H9 (cell line): ENCODE results near the gene SLC22A13. TPM values are rescaled to one million over a fixed set of nuclear protein-coding genes. Genes with fewer than 3 reads are reported as not detected.

ENCODE experiments used
- DNase-seq: peaks from one replicate; pipeline ENCODE4 v3.0.0-alpha.2; 2017
- H2AFZ ChIP-seq: one replicate; pipeline ENCODE4 v1.6.1; 2013; ENCODE audit warnings: mild to moderate bottlenecking, low read length, control low read depth, moderate library complexity
- H2AK5ac ChIP-seq: 2 replicates; pipeline ENCODE4 v1.6.1; 2013; ENCODE audit warnings: low read length, control low read depth, mixed read lengths; ENCODE audit not compliant: insufficient read length
- H2BK120ac ChIP-seq: one replicate; pipeline ENCODE4 v1.6.1; 2013; ENCODE audit warnings: low read depth, mild to moderate bottlenecking, low read length, control low read depth, inconsistent platforms; ENCODE audit not compliant: poor library complexity, severe bottlenecking
- H2BK12ac ChIP-seq: 2 replicates; pipeline ENCODE4 v1.6.1; 2013; ENCODE audit warnings: low read length, control low read depth, mixed read lengths, low read depth; ENCODE audit not compliant: insufficient read length
- H2BK15ac ChIP-seq: 2 replicates; pipeline ENCODE4 v1.6.1; 2013; ENCODE audit warnings: low read depth, low read length, control low read depth
- H2BK20ac ChIP-seq: one replicate; pipeline ENCODE4 v1.6.1; 2013; ENCODE audit warnings: low read depth, mild to moderate bottlenecking, low read length, control low read depth, inconsistent platforms; ENCODE audit not compliant: poor library complexity, severe bottlenecking
- H2BK5ac ChIP-seq: 2 replicates; pipeline ENCODE4 v1.6.1; 2013; ENCODE audit warnings: low read length, control low read depth, mixed read lengths; ENCODE audit not compliant: insufficient read length
- H3K14ac ChIP-seq: 2 replicates; pipeline ENCODE4 v1.6.1; 2013; ENCODE audit warnings: low read length, control low read depth; ENCODE audit not compliant: insufficient read depth
- H3K18ac ChIP-seq: 2 replicates; pipeline ENCODE4 v1.6.1; 2013; ENCODE audit warnings: low read depth, mild to moderate bottlenecking, mixed read lengths, low read length, control low read depth; ENCODE audit not compliant: insufficient read length
- H3K23ac ChIP-seq: 2 replicates; pipeline ENCODE4 v1.6.1; 2013; ENCODE audit warnings: low read length, control low read depth, mixed read lengths, low read depth; ENCODE audit not compliant: insufficient read length
- H3K23me2 ChIP-seq: 2 replicates; pipeline ENCODE4 v1.6.1; 2013; ENCODE audit warnings: low read depth, mild to moderate bottlenecking, mixed read lengths, low read length, control low read depth; ENCODE audit not compliant: insufficient read length, poor library complexity, severe bottlenecking
- H3K27ac ChIP-seq: 2 replicates; pipeline ENCODE4 v1.5.1; 2013; ENCODE audit warnings: low read length, control low read depth, mixed read lengths, low read depth; ENCODE audit not compliant: insufficient read length
- H3K27me3 ChIP-seq: 2 replicates; pipeline ENCODE4 v1.6.1; 2013; ENCODE audit warnings: low read length, control low read depth, inconsistent platforms; ENCODE audit not compliant: insufficient read depth
- H3K4ac ChIP-seq: 2 replicates; pipeline ENCODE4 v1.6.1; 2013; ENCODE audit warnings: low read depth, mild to moderate bottlenecking, control low read depth, inconsistent platforms, low read length, moderate library complexity
- H3K4me1 ChIP-seq: 2 replicates; pipeline ENCODE4 v1.6.1; 2013; ENCODE audit warnings: low read length, control low read depth, inconsistent platforms; ENCODE audit not compliant: insufficient read depth
- H3K4me2 ChIP-seq: 2 replicates; pipeline ENCODE4 v1.6.1; 2013; ENCODE audit warnings: low read length, control low read depth, mixed read lengths; ENCODE audit not compliant: insufficient read length, insufficient read depth
- H3K56ac ChIP-seq: 2 replicates; pipeline ENCODE4 v1.6.1; 2013; ENCODE audit warnings: low read depth, mild to moderate bottlenecking, mixed read lengths, low read length, control low read depth; ENCODE audit not compliant: insufficient read length
- H3K79me1 ChIP-seq: 2 replicates; pipeline ENCODE4 v1.6.1; 2013; ENCODE audit warnings: low read depth, mild to moderate bottlenecking, moderate library complexity, low read length, control low read depth, inconsistent platforms; ENCODE audit not compliant: insufficient read depth, poor library complexity, severe bottlenecking
- H3K79me2 ChIP-seq: 2 replicates; pipeline ENCODE4 v1.6.1; 2013; ENCODE audit warnings: low read length, control low read depth, inconsistent platforms; ENCODE audit not compliant: insufficient read depth
- H3K9ac ChIP-seq: 2 replicates; pipeline ENCODE4 v1.6.1; 2013; ENCODE audit warnings: low read length, control low read depth, mixed read lengths; ENCODE audit not compliant: insufficient read length; ENCODE audit errors: extremely low read depth
- H3K9me3 ChIP-seq: one replicate; pipeline ENCODE4 v1.6.1; 2013; ENCODE audit warnings: low read depth, low read length, inconsistent platforms; ENCODE audit not compliant: control insufficient read depth
- H3T11ph ChIP-seq: one replicate; pipeline ENCODE4 v1.6.1; 2013; ENCODE audit warnings: mild to moderate bottlenecking, low read length, control low read depth, inconsistent platforms
- H4K20me1 ChIP-seq: one replicate; pipeline ENCODE4 v1.6.1; 2013; ENCODE audit not compliant: control insufficient read depth, insufficient read length, insufficient read depth
- H4K5ac ChIP-seq: 2 replicates; pipeline ENCODE4 v1.6.1; 2013; ENCODE audit warnings: low read depth, mild to moderate bottlenecking, mixed read lengths, low read length, control low read depth; ENCODE audit not compliant: insufficient read length
- H4K8ac ChIP-seq: replicated peaks from 2 replicates; pipeline ENCODE4 v1.6.1; 2013; ENCODE audit warnings: low read length, control low read depth, mixed read lengths, low read depth; ENCODE audit not compliant: insufficient read length
- H4K91ac ChIP-seq: 2 replicates; pipeline ENCODE4 v1.6.1; 2013; ENCODE audit warnings: low read depth, mild to moderate bottlenecking, moderate library complexity, mixed read lengths, low read length, control low read depth; ENCODE audit not compliant: insufficient read length
- H3K27ac Mint-ChIP-seq, 3 experiments: 2 replicates in 2 of 3; 3 replicates in 1 of 3; pipeline ENCODE4 v1.8.0; 2020 to 2021; ENCODE audit warnings: mixed read lengths in 3 of 3, mild to moderate bottlenecking in 1 of 3, moderate library complexity in 1 of 3
- H3K27me3 Mint-ChIP-seq: 2 replicates; pipeline ENCODE4 v1.8.0; 2021; ENCODE audit warnings: low read depth, mild to moderate bottlenecking, moderate library complexity, mixed read lengths
- H3K36me3 Mint-ChIP-seq, 3 experiments: 2 replicates in 2 of 3; 3 replicates in 1 of 3; pipeline ENCODE4 v1.8.0; 2020 to 2021; ENCODE audit warnings: low read depth in 3 of 3, mixed read lengths in 3 of 3; ENCODE audit not compliant: insufficient read depth in 1 of 3
- H3K4me1 Mint-ChIP-seq, 2 experiments: 2 replicates each; pipeline ENCODE4 v1.8.0; 2020; ENCODE audit warnings: mixed read lengths in 2 of 2
- H3K4me3 Mint-ChIP-seq, 2 experiments: 2 replicates in 1 of 2; 3 replicates in 1 of 2; pipeline ENCODE4 v1.8.0; 2020 to 2021; ENCODE audit warnings: mild to moderate bottlenecking in 2 of 2, mixed read lengths in 2 of 2, moderate library complexity in 1 of 2
- H3K9me3 Mint-ChIP-seq, 2 experiments: 2 replicates in 1 of 2; 3 replicates in 1 of 2; pipeline ENCODE4 v1.8.0; 2020; ENCODE audit warnings: mild to moderate bottlenecking in 2 of 2, mixed read lengths in 2 of 2, moderate library complexity in 1 of 2
- CTCF ChIP-seq: fragments of 200-600 bp; sonication (generic); conservative IDR thresholded peaks from 3 replicates; pipeline ENCODE4 v1.8.0; 2021; ENCODE audit warnings: antibody characterized with exemption, mild to moderate bottlenecking
- WGBS: extraction: QIAGEN DNeasy Blood & Tissue Kit; methylation state at CpG from one replicate; pipeline ENCODE4 v1.1.7; 2013; ENCODE audit warnings: missing lambda C conversion rate, low lambda C conversion rate, mixed read lengths; ENCODE audit not compliant: insufficient read length; ENCODE audit errors: extremely low coverage; 5-methylcytosine and 5-hydroxymethylcytosine counted together
- total RNA-seq: library from RNA; stranded (reverse); gene quantifications from 2 replicates; pipeline ENCODE4 v1.2.1, GENCODE V29; 2021

SLC22A13 gene
- total RNA-seq, 1 experiment from 2014 or later, result not detected

DNA sequence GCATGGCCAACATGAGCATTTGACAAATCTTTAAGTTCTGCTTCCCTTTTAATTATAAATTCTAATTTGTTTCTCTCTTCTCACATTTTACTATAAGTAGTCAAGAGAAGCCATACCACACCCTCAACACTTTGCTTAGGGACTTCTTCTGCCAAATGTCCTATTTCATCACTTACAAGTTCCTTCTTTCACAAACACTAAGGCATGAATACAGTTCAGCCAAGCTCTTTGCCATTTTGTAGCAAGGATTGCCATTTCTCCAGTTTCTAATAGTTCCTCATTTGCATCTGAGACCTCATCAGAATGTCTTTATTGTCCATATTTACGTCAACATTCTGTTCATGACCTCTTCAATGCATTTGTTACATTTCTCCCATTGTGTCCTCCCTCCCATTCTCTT, 45.9 kb downstream of the SLC22A13 start:
- Histone ChIP-seq H2BK5ac (no peak overlapping the region), H3K79me1 (no peaks in the 10 kb centered on the region), H3K18ac (no peak overlapping the region), H2BK120ac (no peak overlapping the region), H3K23me2 (no peaks in the 10 kb centered on the region), H3K9ac (no peak overlapping the region), H3K23ac (no peak overlapping the region), H2BK12ac (no peak overlapping the region), H2BK20ac (no peak overlapping the region), H4K20me1 (no peaks in the 10 kb centered on the region), H4K8ac (no peak overlapping the region), H3K4me1 (no peaks in the 10 kb centered on the region), H3K27me3 (no peaks in the 10 kb centered on the region), H4K91ac (no peak overlapping the region), H3K4ac (no peak overlapping the region), H3K56ac (no peak overlapping the region), H3K9me3 (no peaks in the 10 kb centered on the region), H2AK5ac (no peak overlapping the region), H3K14ac (no peak overlapping the region), H3K27ac (no peak overlapping the region), H2BK15ac (no peak overlapping the region), H3T11ph (no peak overlapping the region), H3K4me2 (no peak overlapping the region), H4K5ac (no peak overlapping the region), H2AFZ (no peak overlapping the region), H3K79me2 (no peaks in the 10 kb centered on the region)
- Mint-ChIP-seq H3K4me1 (peaks cover 0 to 10% of the 10 kb centered on the region in 2 experiments; a peak in 3 of 4 replicates), H3K27me3 (no peaks in the 10 kb centered on the region; the same call in none of the 2 replicates), H3K36me3 (no peaks in the 10 kb centered on the region), H3K9me3 (no peaks in the 10 kb centered on the region), H3K27ac (no peak overlapping the region), H3K4me3 (no peak overlapping the region)
- WGBS, result no CpG with 5 or more reads among the region's 1 CpG
- no peak for TF ChIP-seq CTCF
- no peak for DNase-seq
